Panc1 (cell line): ENCODE results near the gene SND1. TPM values are rescaled to one million over a fixed set of nuclear protein-coding genes. Genes with fewer than 3 reads are reported as not detected.

Source experiments
- ATAC-seq: fragments of 200-7000 bp; cut with Tn5 transposase; 2 replicates; pipeline ENCODE4 v1.9.1; 2020; ENCODE audit warnings: mild to moderate bottlenecking, moderate library complexity
- BruUV-seq: library from RNA; stranded (reverse); fragments of 400-500 nt; replicated peaks from 2 replicates; lab custom pipeline; 2021; lab: Mats Ljungman, UMichigan
- CTCF ChIA-PET: fragments of 300-600 bp; sonication (Branson Sonifier 250); formaldehyde crosslinking; loops from one replicate; lab custom pipeline; 2022; ENCODE audit warnings: antibody characterized with exemption; lab: Charles Lee
- POLR2A ChIA-PET: fragments of 300-600 bp; sonication (Branson Sonifier 250); formaldehyde crosslinking; loops from one replicate; lab custom pipeline; 2022; ENCODE audit warnings: antibody characterized with exemption; lab: Charles Lee
- DNase-seq: peaks from one replicate; pipeline ENCODE4 v3.0.0-alpha.2; 2010; ENCODE audit warnings: low read depth, low spot score
- H3K27ac ChIP-seq: 2 replicates; pipeline ENCODE4 v1.5.1; 2011; ENCODE audit warnings: mild to moderate bottlenecking, low read length, inconsistent platforms
- H3K27me3 ChIP-seq: fragments of 200-500 bp; sonication (Bioruptor generic); 2 replicates; pipeline ENCODE4 v1.6.0; 2014; ENCODE audit warnings: low read length, inconsistent platforms; ENCODE audit not compliant: control insufficient read depth, insufficient read depth
- H3K36me3 ChIP-seq: fragments of 200-500 bp; sonication (Bioruptor generic); 2 replicates; pipeline ENCODE4 v1.5.1; 2014; ENCODE audit warnings: inconsistent platforms, mild to moderate bottlenecking, low read length, moderate library complexity; ENCODE audit not compliant: control insufficient read depth, insufficient read depth
- H3K4me1 ChIP-seq: 2 replicates; pipeline ENCODE4 v1.5.1; 2011; ENCODE audit warnings: inconsistent platforms, mild to moderate bottlenecking, low read length, moderate library complexity; ENCODE audit not compliant: control insufficient read depth, insufficient read depth
- H3K4me3 ChIP-seq, 2 experiments: 2 replicates each; pipeline ENCODE4 v1.5.1; 2011 to 2012; ENCODE audit warnings: low read depth in 2 of 2, low read length in 2 of 2, mild to moderate bottlenecking in 2 of 2, inconsistent platforms in 1 of 2, moderate library complexity in 1 of 2
- H3K9me3 ChIP-seq: fragments of 200-500 bp; sonication (Bioruptor generic); 2 replicates; pipeline ENCODE4 v1.5.1; 2014; ENCODE audit warnings: low read depth, mild to moderate bottlenecking, inconsistent platforms, low read length, moderate library complexity; ENCODE audit not compliant: control insufficient read depth, insufficient read depth
- POLR2AphosphoS5 ChIP-seq: IDR thresholded peaks from 2 replicates; pipeline ENCODE4 v1.6.1; 2012; ENCODE audit warnings: mild to moderate bottlenecking, low read depth, low read length, moderate library complexity
- REST ChIP-seq, 2 experiments: IDR thresholded peaks; 2 replicates each; pipeline ENCODE4 v1.6.1; 2011 to 2012; ENCODE audit warnings: low read depth in 2 of 2, control low read depth in 1 of 2, low read length in 1 of 2, mild to moderate bottlenecking in 1 of 2, moderate library complexity in 1 of 2; ENCODE audit not compliant: insufficient read depth in 1 of 2
- SIN3A ChIP-seq: IDR thresholded peaks from 2 replicates; pipeline ENCODE4 v1.6.1; 2012; ENCODE audit warnings: low read depth, mild to moderate bottlenecking, low read length, moderate library complexity, borderline replicate concordance; ENCODE audit not compliant: insufficient read depth
- TCF7L2 ChIP-seq: IDR thresholded peaks from 2 replicates; pipeline ENCODE4 v1.6.1; 2011; ENCODE audit warnings: mild to moderate bottlenecking, low read depth, low read length, inconsistent platforms
- in situ Hi-C: cut with HindIII; loops from 2 replicates; pipeline ENCODE4 v1.10.0; 2016; ENCODE audit warnings: low sequenced_read_pairs, low pct_unique_long_range_greater_than_20kb
- intact Hi-C: fragments of 100-400 bp; cut with micrococcal nuclease; formaldehyde crosslinking; loops from one replicate; pipeline ENCODE4 v1.10.0; 2022; ENCODE audit not compliant: unreplicated experiment
- total RNA-seq: library from RNA; stranded (reverse); gene quantifications from one replicate; pipeline ENCODE4 v1.2.1, GENCODE V29; 2021; ENCODE audit not compliant: unreplicated experiment
- TF ChIP-seq, protein P1 (sequence below): fragments of 450-650 bp; IDR thresholded peaks from 2 replicates; pipeline ENCODE4 v1.5.1; 2017; ENCODE audit warnings: mild to moderate bottlenecking

Gene SND1
- total RNA-seq, 1 experiment from 2014 or later: 176 TPM

DNA sequence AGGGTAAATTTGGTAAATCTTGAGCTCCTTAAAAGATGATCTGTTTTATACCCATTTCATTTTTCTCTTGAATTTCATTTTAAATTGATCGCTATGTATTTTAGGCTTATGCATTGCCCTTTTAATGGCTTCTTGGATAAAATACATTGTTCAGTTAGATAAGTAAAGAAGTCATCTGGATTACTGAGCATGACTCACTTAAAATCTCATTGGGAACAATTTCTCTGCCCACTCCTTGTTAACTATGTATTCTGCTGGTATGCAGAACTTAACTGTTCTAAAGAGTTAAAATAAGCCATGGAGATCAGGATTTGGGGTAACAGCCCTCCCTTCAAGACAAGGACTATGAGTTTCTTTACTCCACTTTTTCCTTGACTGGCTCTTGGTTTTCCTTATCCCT lies 134.2 kb downstream of the SND1 start:
- POLR2A ChIA-PET: no interaction called here
- no peak for ATAC-seq
- no TSS peak for BruUV-seq

GRCh38 chr7:127789031-127789430 lies 137.0 kb downstream of the SND1 start:
- ATAC-seq (no peak), DNase-seq (no peak)
- H3K27me3 ChIP-seq: no peaks in the 10 kb centered on the region
- H3K4me3 ChIP-seq: no peak overlapping the region
- no peaks in the 10 kb centered on the region for H3K36me3 ChIP-seq
- CTCF ChIA-PET: no interaction called here
- no peaks in the 10 kb centered on the region for H3K9me3 ChIP-seq
- no peak for TF ChIP-seq SIN3A
- no peak for TF ChIP-seq REST (IDR thresholded peaks at IDR 0.05; ENCODE audit: insufficient read depth in 1 of 2, low read depth in 2 of 2, low read length in 1 of 2)
- TF ChIP-seq POLR2AphosphoS5: no peak
- no peak for TF ChIP-seq TCF7L2
- TF ChIP-seq, protein P1, sequence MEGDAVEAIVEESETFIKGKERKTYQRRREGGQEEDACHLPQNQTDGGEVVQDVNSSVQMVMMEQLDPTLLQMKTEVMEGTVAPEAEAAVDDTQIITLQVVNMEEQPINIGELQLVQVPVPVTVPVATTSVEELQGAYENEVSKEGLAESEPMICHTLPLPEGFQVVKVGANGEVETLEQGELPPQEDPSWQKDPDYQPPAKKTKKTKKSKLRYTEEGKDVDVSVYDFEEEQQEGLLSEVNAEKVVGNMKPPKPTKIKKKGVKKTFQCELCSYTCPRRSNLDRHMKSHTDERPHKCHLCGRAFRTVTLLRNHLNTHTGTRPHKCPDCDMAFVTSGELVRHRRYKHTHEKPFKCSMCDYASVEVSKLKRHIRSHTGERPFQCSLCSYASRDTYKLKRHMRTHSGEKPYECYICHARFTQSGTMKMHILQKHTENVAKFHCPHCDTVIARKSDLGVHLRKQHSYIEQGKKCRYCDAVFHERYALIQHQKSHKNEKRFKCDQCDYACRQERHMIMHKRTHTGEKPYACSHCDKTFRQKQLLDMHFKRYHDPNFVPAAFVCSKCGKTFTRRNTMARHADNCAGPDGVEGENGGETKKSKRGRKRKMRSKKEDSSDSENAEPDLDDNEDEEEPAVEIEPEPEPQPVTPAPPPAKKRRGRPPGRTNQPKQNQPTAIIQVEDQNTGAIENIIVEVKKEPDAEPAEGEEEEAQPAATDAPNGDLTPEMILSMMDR: no peak
- intact Hi-C loops: no loop called here
- H3K27ac ChIP-seq: no peak overlapping the region
- in situ Hi-C loops: no loop called here
- POLR2A ChIA-PET: no interaction called here
- no peaks in the 10 kb centered on the region for H3K4me1 ChIP-seq
- no TSS peak for BruUV-seq

More for the DNA sequence above, 134.2 kb downstream of the SND1 start:
- CTCF ChIA-PET: no interaction called here
- H3K27me3 ChIP-seq: no peaks in the 10 kb centered on the region
- no peaks in the 10 kb centered on the region for H3K36me3 ChIP-seq
- in situ Hi-C loops: no loop called here
- H3K4me3 ChIP-seq: no peak overlapping the region
- no peak for TF ChIP-seq REST (IDR thresholded peaks at IDR 0.05; ENCODE audit: insufficient read depth in 1 of 2, low read depth in 2 of 2, low read length in 1 of 2)
- TF ChIP-seq TCF7L2: no peak
- TF ChIP-seq POLR2AphosphoS5: no peak
- TF ChIP-seq, protein P1: no peak
- TF ChIP-seq SIN3A: no peak
- H3K9me3 ChIP-seq: no peaks in the 10 kb centered on the region
- intact Hi-C loops: no loop called here
- no peaks in the 10 kb centered on the region; the same call in 1 of the 2 replicates for H3K4me1 ChIP-seq
- no peak for DNase-seq
- no peak overlapping the region for H3K27ac ChIP-seq
